H1 (cell line): ENCODE measurements around the gene SLC25A22. TPM values are rescaled to one million over a fixed set of nuclear protein-coding genes. Genes with fewer than 3 reads are reported as not detected.
A peak's percentile ranks its signal among the peaks of the same experiment; 100 is the strongest.

Experiments
- CTCF ChIA-PET: fragments of 300-600 bp; sonication (Branson Sonifier 250); formaldehyde crosslinking; loops from one replicate; lab custom pipeline; 2021; ENCODE audit not compliant: partially characterized antibody; lab: Charles Lee
- POLR2A ChIA-PET: fragments of 300-600 bp; sonication (Branson Sonifier 250); formaldehyde crosslinking; loops from one replicate; lab custom pipeline; 2021; ENCODE audit warnings: inconsistent platforms; ENCODE audit not compliant: partially characterized antibody; lab: Charles Lee
- DNase-seq, 2 experiments: peaks; one replicate each; pipeline versions ENCODE4 v3.0.0 to v3.0.0-alpha.2; 2010 to 2022; ENCODE audit warnings: low spot score in 2 of 2, low read depth in 1 of 2, mixed read lengths in 1 of 2
- FAIRE-seq: peaks from 2 replicates; lab custom pipeline; 2011; peaks lifted over from hg19 to GRCh38; lab: Jason Lieb, UNC
- H2AFZ ChIP-seq: 2 replicates; pipeline ENCODE4 v1.8.1; 2012; ENCODE audit warnings: low read length, inconsistent platforms
- H2AK5ac ChIP-seq: 2 replicates; pipeline ENCODE4 v1.6.1; 2013; ENCODE audit warnings: low read depth, low read length
- H2BK120ac ChIP-seq: replicated peaks from 2 replicates; pipeline ENCODE3; 2013; ENCODE audit warnings: low read depth, low read length, inconsistent platforms
- H2BK12ac ChIP-seq: 2 replicates; pipeline ENCODE4 v1.6.1; 2013; ENCODE audit warnings: low read depth, low read length
- H2BK15ac ChIP-seq: 2 replicates; pipeline ENCODE4 v1.6.1; 2013; ENCODE audit warnings: low read length
- H2BK20ac ChIP-seq: 2 replicates; pipeline ENCODE4 v1.6.1; 2013; ENCODE audit warnings: low read length
- H2BK5ac ChIP-seq: 2 replicates; pipeline ENCODE4 v1.6.1; 2013; ENCODE audit warnings: low read depth, low read length
- H3K14ac ChIP-seq: 2 replicates; pipeline ENCODE4 v1.6.1; 2013; ENCODE audit warnings: inconsistent platforms; ENCODE audit not compliant: insufficient read length
- H3K18ac ChIP-seq: 2 replicates; pipeline ENCODE4 v1.6.1; 2013; ENCODE audit warnings: low read length; ENCODE audit errors: extremely low read depth
- H3K23ac ChIP-seq: 2 replicates; pipeline ENCODE4 v1.6.1; 2013; ENCODE audit warnings: inconsistent platforms; ENCODE audit not compliant: insufficient read length
- H3K23me2 ChIP-seq: 2 replicates; pipeline ENCODE4 v1.6.1; 2013; ENCODE audit warnings: low read depth, low read length
- H3K27ac ChIP-seq: 2 replicates; pipeline ENCODE4 v1.6.1; 2011; ENCODE audit warnings: low read depth, low read length, inconsistent platforms
- H3K27me3 ChIP-seq, 4 experiments: replicated peaks in 1 of 4; 1 replicate in 1 of 4; 2 replicates in 3 of 4; pipeline versions ENCODE4 v1.6.1 to v1.8.1; 2011 to 2013; ENCODE audit warnings: low read length in 3 of 4, mild to moderate bottlenecking in 3 of 4, inconsistent platforms in 2 of 4, mixed read lengths in 2 of 4, moderate library complexity in 1 of 4; ENCODE audit not compliant: control insufficient read depth in 3 of 4, insufficient read depth in 3 of 4; ENCODE audit errors: extremely low read depth in 1 of 4
- H3K36me3 ChIP-seq, 4 experiments: 2 replicates each; pipeline versions ENCODE4 v1.6.1 to v1.8.1; 2011 to 2013; ENCODE audit warnings: mild to moderate bottlenecking in 4 of 4, low read length in 3 of 4, moderate library complexity in 2 of 4, control low read depth in 1 of 4, inconsistent platforms in 1 of 4; ENCODE audit not compliant: insufficient read depth in 4 of 4, control insufficient read depth in 2 of 4
- H3K4ac ChIP-seq: replicated peaks from 2 replicates; pipeline ENCODE3; 2013; ENCODE audit warnings: low read length, low read depth, mixed read lengths, inconsistent platforms; ENCODE audit not compliant: insufficient read length
- H3K4me1 ChIP-seq, 4 experiments: replicated peaks in 1 of 4; 1 replicate in 1 of 4; 2 replicates in 3 of 4; pipeline versions ENCODE4 v1.6.1 to v1.8.1; 2011 to 2013; ENCODE audit warnings: low read length in 3 of 4, inconsistent platforms in 2 of 4, mixed read lengths in 1 of 4; ENCODE audit not compliant: insufficient read depth in 4 of 4, control insufficient read depth in 3 of 4
- H3K4me2 ChIP-seq, 2 experiments: 2 replicates each; pipeline versions ENCODE4 v1.6.1 to v1.8.1; 2011 to 2013; ENCODE audit warnings: low read depth in 2 of 2, low read length in 2 of 2, control low read depth in 1 of 2, inconsistent platforms in 1 of 2, mild to moderate bottlenecking in 1 of 2; ENCODE audit not compliant: insufficient read depth in 1 of 2
- H3K4me3 ChIP-seq, 4 experiments: fragments of 200-600, 300-600 bp in 1 of 4; sonication (generic), shearing (Covaris generic), sonication (Bioruptor Twin) in 1 of 4; 2 replicates each; pipeline versions ENCODE4 v1.5.1 to v1.8.1; 2011 to 2016; ENCODE audit warnings: low read length in 4 of 4, low read depth in 3 of 4, control low read depth in 2 of 4, inconsistent platforms in 2 of 4, mild to moderate bottlenecking in 2 of 4, mixed read lengths in 1 of 4, moderate library complexity in 1 of 4; ENCODE audit not compliant: insufficient read depth in 2 of 4; ENCODE audit errors: extremely low read depth in 1 of 4
- H3K56ac ChIP-seq: replicated peaks from 2 replicates; pipeline ENCODE3; 2013; ENCODE audit warnings: low read depth, mild to moderate bottlenecking, mixed read lengths, low read length, inconsistent platforms; ENCODE audit not compliant: insufficient read length
- H3K79me1 ChIP-seq: 2 replicates; pipeline ENCODE4 v1.6.1; 2013; ENCODE audit warnings: low read depth, low read length, control low read depth
- H3K79me2 ChIP-seq, 2 experiments: 2 replicates each; pipeline versions ENCODE4 v1.6.1 to v1.8.1; 2012 to 2013; ENCODE audit warnings: low read length in 2 of 2, mild to moderate bottlenecking in 2 of 2, inconsistent platforms in 1 of 2; ENCODE audit not compliant: insufficient read depth in 2 of 2, control insufficient read depth in 1 of 2
- H3K9ac ChIP-seq, 4 experiments: replicated peaks in 1 of 4; 1 replicate in 1 of 4; 2 replicates in 3 of 4; pipeline versions ENCODE4 v1.6.1 to v1.8.1; 2011 to 2013; ENCODE audit warnings: low read depth in 3 of 4, low read length in 3 of 4, control low read depth in 2 of 4, mild to moderate bottlenecking in 2 of 4, moderate library complexity in 2 of 4, inconsistent platforms in 1 of 4; ENCODE audit errors: extremely low read depth in 1 of 4
- H3K9me3 ChIP-seq, 2 experiments: 2 replicates each; pipeline versions ENCODE4 v1.6.1 to v1.8.1; 2012 to 2013; ENCODE audit warnings: mild to moderate bottlenecking in 2 of 2, moderate library complexity in 2 of 2, control low read depth in 1 of 2, inconsistent platforms in 1 of 2, low read depth in 1 of 2, low read length in 1 of 2, mixed read lengths in 1 of 2; ENCODE audit not compliant: insufficient read depth in 2 of 2
- H4K20me1 ChIP-seq, 2 experiments: replicated peaks in 1 of 2; 2 replicates each; pipeline versions ENCODE3 to v1.8.1; 2011 to 2013; ENCODE audit warnings: inconsistent platforms in 2 of 2, low read length in 2 of 2, mild to moderate bottlenecking in 1 of 2; ENCODE audit not compliant: insufficient read depth in 2 of 2, control insufficient read depth in 1 of 2
- H4K5ac ChIP-seq: 2 replicates; pipeline ENCODE4 v1.6.1; 2013; ENCODE audit warnings: low read length, low read depth, mixed read lengths, inconsistent platforms; ENCODE audit not compliant: insufficient read length
- H4K8ac ChIP-seq: 2 replicates; pipeline ENCODE4 v1.8.0; 2013; ENCODE audit warnings: mild to moderate bottlenecking, moderate library complexity, low read length, inconsistent platforms; ENCODE audit not compliant: insufficient read depth; ENCODE audit errors: extremely low read depth
- H4K91ac ChIP-seq: replicated peaks from 2 replicates; pipeline ENCODE3; 2013; ENCODE audit warnings: low read length, mixed read lengths, inconsistent platforms; ENCODE audit not compliant: insufficient read length
- CEBPB ChIP-seq: IDR thresholded peaks from 2 replicates; pipeline ENCODE4 v1.6.1; 2012; ENCODE audit warnings: low read depth, low read length
- EZH2 ChIP-seq: fragments of 200-600 bp; sonication (generic); IDR thresholded peaks from 2 replicates; pipeline ENCODE4 v1.7.1; 2012; ENCODE audit warnings: low read depth, mild to moderate bottlenecking, moderate library complexity, low read length, inconsistent platforms; ENCODE audit not compliant: severe bottlenecking
- KDM5A ChIP-seq: fragments of 200-600 bp; IDR thresholded peaks from 2 replicates; pipeline ENCODE4 v1.7.1; 2012; ENCODE audit warnings: mild to moderate bottlenecking, low read length, inconsistent platforms, mixed read lengths
- PHF8 ChIP-seq: fragments of 200-600 bp; sonication (generic); conservative IDR thresholded peaks from 2 replicates; pipeline ENCODE4 v1.7.1; 2012; ENCODE audit warnings: low read depth, mild to moderate bottlenecking, inconsistent platforms, low read length, moderate library complexity
- POLR2A ChIP-seq, 2 experiments: IDR thresholded peaks; 1 replicate in 1 of 2; 2 replicates in 1 of 2; pipeline ENCODE4 v1.6.1; 2011; ENCODE audit warnings: low read depth in 2 of 2, low read length in 2 of 2, mild to moderate bottlenecking in 2 of 2; ENCODE audit errors: control extremely low read depth in 1 of 2
- RXRA ChIP-seq: IDR thresholded peaks from 2 replicates; pipeline ENCODE4 v1.6.1; 2011; ENCODE audit warnings: low read depth, mild to moderate bottlenecking, low read length, moderate library complexity; ENCODE audit not compliant: insufficient read depth
- SP4 ChIP-seq: IDR thresholded peaks from 2 replicates; pipeline ENCODE4 v1.6.1; 2012; ENCODE audit warnings: low read length, inconsistent platforms
- WGBS, 2 experiments: shearing (Covaris generic) in 1 of 2; methylation state at CpG; one replicate each; pipeline versions ENCODE4 v1.1.6 to v1.1.7; 2013 to 2015; ENCODE audit warnings: low lambda C conversion rate in 2 of 2, mixed read lengths in 2 of 2, inconsistent platforms in 1 of 2, low coverage in 1 of 2, missing lambda C conversion rate in 1 of 2; ENCODE audit not compliant: insufficient replicate concordance in 2 of 2, insufficient coverage in 1 of 2, insufficient read length in 1 of 2; ENCODE audit errors: extremely low coverage in 1 of 2, missing lambda C conversion rate in 1 of 2; 5-methylcytosine and 5-hydroxymethylcytosine counted together
- polyA plus RNA-seq, 7 experiments: library from polyadenylated mRNA; depleted of rRNA in 3 of 7; stranded (reverse) in 5 of 7; unstranded in 2 of 7; fragments of >200 nt in 5 of 7; fragments of 200-250 nt in 2 of 7; gene quantifications; 1 replicate in 5 of 7; 2 replicates in 1 of 7; 4 replicates in 1 of 7; pipeline versions ENCODE4 v1.2.1 to v1.2.3, GENCODE V29; 2011 to 2013; ENCODE audit warnings: missing spikeins in 2 of 7, mixed read lengths in 2 of 7
- total RNA-seq: library from RNA; stranded (reverse); fragmentation: NEBNext Ultra II Directional; extraction: Animal tissue kit (Norgen Biotek cat#: 25700); gene quantifications from 2 replicates; pipeline ENCODE4 v1.2.1, GENCODE V29; 2021

The SLC25A22 gene
- total and polyA plus RNA-seq, 2 of the 8 experiments (the other 6 are each of a cell fraction or from before 2014, with no cell fraction given), result 31.5 to 48.0 TPM

DNA sequence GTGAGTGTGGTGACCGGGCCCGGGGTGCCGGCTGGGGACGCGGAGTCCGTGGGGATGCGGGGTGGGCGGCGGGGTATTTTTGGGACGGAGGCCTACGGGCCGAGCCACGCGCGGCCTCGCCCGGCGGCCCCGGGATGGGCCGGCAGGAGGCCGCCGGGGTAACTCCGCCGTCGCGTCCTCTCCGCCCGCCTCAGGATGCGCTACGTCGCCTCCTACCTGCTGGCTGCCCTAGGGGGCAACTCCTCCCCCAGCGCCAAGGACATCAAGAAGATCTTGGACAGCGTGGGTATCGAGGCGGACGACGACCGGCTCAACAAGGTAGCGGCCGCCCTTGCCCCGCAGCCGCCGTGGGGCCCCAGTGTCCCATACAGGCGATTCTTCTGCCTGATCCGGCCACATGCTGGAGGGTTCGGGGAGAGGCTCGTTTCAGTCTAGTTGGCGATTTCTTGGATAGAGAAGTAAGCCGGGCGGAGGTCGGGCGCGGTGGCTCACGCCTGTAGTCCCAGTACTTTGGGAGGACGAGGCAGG lies 12.0 kb upstream of the SLC25A22 start:
- Histone ChIP-seq H3K27me3 (no peaks in the 10 kb centered on the region), H2BK120ac (no peak overlapping the region), H3K23me2 (peaks cover 8% of the 10 kb centered on the region; the same call in 1 of the 2 replicates), H2BK15ac (no peak overlapping the region), H3K27ac (peak overlapping the region; percentile 99), H2AK5ac (peak overlapping the region; percentile 53; the same call in 1 of the 2 replicates), H4K8ac (peak overlapping the region; percentile 86), H2BK5ac (peak overlapping the region; percentile 100; the same call in 1 of the 2 replicates), H3K4ac (peak overlapping the region; percentile 78), H2BK12ac (no peak overlapping the region), H3K79me1 (no peaks in the 10 kb centered on the region), H3K9ac (peak overlapping the region; percentile 82 to 99 (median 94)), H3K4me1 (peaks cover 0 to 9% (median 3%) of the 10 kb centered on the region in 4 experiments; a peak in 3 of 7 replicates), H4K5ac (no peak overlapping the region), H3K14ac (no peak overlapping the region), H2BK20ac (no peak overlapping the region), H3K56ac (peak overlapping the region; percentile 96), H3K18ac (no peak overlapping the region; the same call in none of the 2 replicates), H2AFZ (no peak overlapping the region), H3K36me3 (peaks cover 16 to 29% (median 26%) of the 10 kb centered on the region in 4 experiments), H4K20me1 (peaks cover 10 to 20% of the 10 kb centered on the region in 2 experiments), H3K9me3 (no peaks in the 10 kb centered on the region), H3K79me2 (peaks cover 7 to 32% of the 10 kb centered on the region in 2 experiments; a peak in 3 of 4 replicates), H4K91ac (no peak overlapping the region), H3K4me3 (peak overlapping the region; percentile 66 to 100 (median 90)), H3K4me2 (peak overlapping the region; percentile 77 to 91), H3K23ac (no peak overlapping the region)
- WGBS, 2 experiments, result 1% methylated on average over 47 of the region's 55 CpGs; no CpG with 5 or more reads in 1 of the 2 experiments
- TF ChIP-seq PHF8, result peak; percentile 87
- TF ChIP-seq KDM5A, result 0 out of 2 replicates have a peak, but pooled peaks have one; percentile 68
- no peak for TF ChIP-seq SP4
- TF ChIP-seq RXRA, result no peak
- no peak for TF ChIP-seq EZH2
- TF ChIP-seq CEBPB, result no peak
- no peak for TF ChIP-seq POLR2A (IDR thresholded peaks at IDR 0.05; ENCODE audit: control extremely low read depth in 1 of 2, low read depth in 2 of 2, low read length in 2 of 2)
- CTCF ChIA-PET, result interaction anchor here (0.6 to 0.8 kb wide), 2 partner anchors 28 to 90 kb away, joined by 3 to 6 read pairs; no protein-coding TSS in a partner anchor
- DNase-seq (no peak), FAIRE-seq (no peak)
- POLR2A ChIA-PET, result interaction anchor here (0.8 to 53.0 kb wide), 8 partner anchors 1 to 171 kb away, joined by 3 to 1917 read pairs (median 12); partner anchors contain the start of genes CD151, CEND1, CRACR2B and GATD1
